Osteoblast (primary cell): ENCODE measurements around the gene OBSCN. TPM values are rescaled to one million over a fixed set of nuclear protein-coding genes. Genes with fewer than 3 reads are reported as not detected.

Experiments used
- DNase-seq: peaks from one replicate; pipeline ENCODE4 v3.0.0; 2011; ENCODE audit warnings: low spot score, mixed read lengths; ENCODE audit not compliant: insufficient read length; ENCODE audit errors: missing footprints
- H2AFZ ChIP-seq: 2 replicates; pipeline ENCODE4 v1.6.0; 2011; ENCODE audit warnings: mild to moderate bottlenecking, low read length
- H3K27ac ChIP-seq: 2 replicates; pipeline ENCODE4 v1.5.1; 2011; ENCODE audit warnings: mild to moderate bottlenecking, low read depth, low read length, moderate library complexity
- H3K27me3 ChIP-seq: 2 replicates; pipeline ENCODE4 v1.6.0; 2012; ENCODE audit warnings: mild to moderate bottlenecking, control low read depth, inconsistent platforms, low read length, moderate library complexity; ENCODE audit not compliant: insufficient read depth
- H3K36me3 ChIP-seq: 2 replicates; pipeline ENCODE4 v1.5.1; 2011; ENCODE audit warnings: mild to moderate bottlenecking, low read length, control low read depth, moderate library complexity; ENCODE audit not compliant: insufficient read depth
- H3K4me1 ChIP-seq: 2 replicates; pipeline ENCODE4 v1.5.1; 2011; ENCODE audit warnings: mild to moderate bottlenecking, low read length, control low read depth, moderate library complexity; ENCODE audit not compliant: insufficient read depth
- H3K4me2 ChIP-seq: 2 replicates; pipeline ENCODE4 v1.6.0; 2011; ENCODE audit warnings: mild to moderate bottlenecking, low read length; ENCODE audit not compliant: insufficient read depth
- H3K4me3 ChIP-seq: fragments of 200-600 bp; sonication (generic); 3 replicates; pipeline ENCODE4 v1.5.1; 2012; ENCODE audit warnings: mild to moderate bottlenecking, low read length, inconsistent platforms; ENCODE audit not compliant: insufficient read depth
- H3K79me2 ChIP-seq: 2 replicates; pipeline ENCODE4 v1.6.0; 2012; ENCODE audit warnings: mild to moderate bottlenecking, low read length, control low read depth, inconsistent platforms; ENCODE audit not compliant: insufficient read depth
- H3K9me3 ChIP-seq: 2 replicates; pipeline ENCODE4 v1.5.1; 2011; ENCODE audit warnings: low read depth, low read length, control low read depth
- H4K20me1 ChIP-seq: 2 replicates; pipeline ENCODE4 v1.6.0; 2012; ENCODE audit warnings: mild to moderate bottlenecking, low read length, control low read depth; ENCODE audit not compliant: insufficient read depth
- CTCF ChIP-seq: IDR thresholded peaks from 2 replicates; pipeline ENCODE4 v1.5.1; 2011; ENCODE audit warnings: mild to moderate bottlenecking, low read depth, low read length, moderate library complexity; ENCODE audit errors: extremely low read depth
- total RNA-seq: library from RNA; depleted of rRNA; stranded (reverse); fragments of >200 nt; gene quantifications from 2 replicates; pipeline ENCODE4 v1.2.3, GENCODE V29; 2012

Gene OBSCN
- total RNA-seq, 1 donor = 2.9 TPM

- DNase-seq = peak; percentile 56
- Histone ChIP-seq H3K27ac (no peak overlapping the region), H3K4me1 (no peaks in the 10 kb centered on the region), H3K4me3 (no peak overlapping the region), H2AFZ (no peak overlapping the region), H3K36me3 (no peaks in the 10 kb centered on the region), H3K4me2 (no peak overlapping the region), H4K20me1 (no peaks in the 10 kb centered on the region), H3K27me3 (no peaks in the 10 kb centered on the region), H3K9me3 (peaks cover 2% of the 10 kb centered on the region), H3K79me2 (no peaks in the 10 kb centered on the region)
- TF ChIP-seq CTCF = no peak
These were observed 108.2 kb downstream of the OBSCN start for GRCh38 chr1:228315945-228316588.

- peaks cover 2% of the 10 kb centered on the region for H3K9me3 ChIP-seq
- H3K4me2 ChIP-seq = no peak overlapping the region
- H3K4me1 ChIP-seq = no peaks in the 10 kb centered on the region
- no peak for TF ChIP-seq CTCF
- no peaks in the 10 kb centered on the region for H3K79me2 ChIP-seq
- H3K27ac ChIP-seq = no peak overlapping the region
- peak; percentile 88 for DNase-seq
- H3K36me3 ChIP-seq = no peaks in the 10 kb centered on the region
- H4K20me1 ChIP-seq = no peaks in the 10 kb centered on the region
- no peaks in the 10 kb centered on the region for H3K27me3 ChIP-seq
- H2AFZ ChIP-seq = no peak overlapping the region
- no peak overlapping the region for H3K4me3 ChIP-seq
These were observed 108.9 kb downstream of the OBSCN start for GRCh38 chr1:228316589-228317387.

GRCh38 chr1:228317411-228317828, 109.6 kb downstream of the OBSCN start:
- Histone ChIP-seq H3K36me3 (no peaks in the 10 kb centered on the region), H3K4me2 (no peak overlapping the region), H3K4me3 (no peak overlapping the region), H2AFZ (no peak overlapping the region), H3K4me1 (no peaks in the 10 kb centered on the region), H3K9me3 (no peaks in the 10 kb centered on the region), H3K27me3 (no peaks in the 10 kb centered on the region), H3K27ac (no peak overlapping the region), H4K20me1 (no peaks in the 10 kb centered on the region), H3K79me2 (no peaks in the 10 kb centered on the region)
- TF ChIP-seq CTCF = no peak
- peak; percentile 37 for DNase-seq
